ENCODE measurements around the gene ACP7.
"Not testable (repeated sequence)": the region's sequence is repeated elsewhere in the genome, so short reads cannot be mapped to it uniquely, and the experiment has no call there.

Gene ACP7

DNA sequence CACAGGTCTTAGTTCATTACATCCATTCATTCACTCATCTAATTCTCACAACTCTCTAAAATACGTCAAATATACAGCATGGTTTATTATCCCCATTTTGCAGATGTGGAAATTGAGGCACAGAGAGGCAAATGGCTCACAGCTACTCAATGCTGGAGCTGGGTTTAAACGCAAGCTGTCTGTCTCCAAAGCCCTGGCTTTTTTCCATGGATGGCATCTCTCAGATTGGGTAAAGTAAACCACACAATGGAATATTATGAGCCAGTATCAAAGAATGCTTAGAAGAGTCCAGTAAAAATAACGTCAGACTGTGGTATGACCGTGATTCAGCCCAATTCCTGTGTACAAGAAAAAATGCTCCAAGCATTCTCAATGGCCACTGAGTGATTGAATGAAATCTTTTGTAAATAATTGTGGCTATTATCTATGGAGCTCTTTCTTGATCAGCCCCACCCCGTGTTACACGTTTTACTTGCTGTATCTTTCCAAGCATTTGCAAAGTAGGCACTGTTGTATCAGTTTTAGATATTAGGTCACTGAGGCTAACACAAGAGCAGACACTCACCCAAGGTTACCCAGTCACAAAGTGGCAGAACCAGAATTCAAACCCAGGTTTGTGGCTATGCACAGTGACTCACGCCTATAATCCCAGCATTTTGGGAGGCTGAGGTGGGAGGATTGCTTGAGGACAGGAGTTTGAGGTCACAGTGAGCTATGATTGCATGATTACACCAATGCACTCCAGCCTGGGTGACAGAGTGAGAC, 5.5 kb upstream of the ACP7 start:
- DNase-seq = no peak

DNA sequence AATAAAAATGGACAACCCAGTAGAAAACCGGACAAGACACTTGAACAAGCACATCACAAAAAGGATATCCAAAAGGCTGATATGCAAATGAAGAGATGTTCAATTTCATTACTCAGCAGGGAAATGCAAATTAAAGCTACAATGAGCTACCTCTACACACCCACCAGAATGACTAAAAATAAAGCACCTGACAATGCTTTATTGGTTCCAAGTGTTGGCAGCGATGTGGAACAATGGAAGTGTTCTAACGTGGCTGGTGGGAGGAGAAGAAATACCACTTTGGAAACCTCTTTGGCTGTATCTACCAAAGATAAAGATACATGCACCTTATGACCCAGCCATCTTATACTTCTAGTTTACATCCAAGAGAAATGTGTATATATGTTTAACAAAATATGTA, 3.7 kb upstream of the ACP7 start:
- no peak for DNase-seq

DNA sequence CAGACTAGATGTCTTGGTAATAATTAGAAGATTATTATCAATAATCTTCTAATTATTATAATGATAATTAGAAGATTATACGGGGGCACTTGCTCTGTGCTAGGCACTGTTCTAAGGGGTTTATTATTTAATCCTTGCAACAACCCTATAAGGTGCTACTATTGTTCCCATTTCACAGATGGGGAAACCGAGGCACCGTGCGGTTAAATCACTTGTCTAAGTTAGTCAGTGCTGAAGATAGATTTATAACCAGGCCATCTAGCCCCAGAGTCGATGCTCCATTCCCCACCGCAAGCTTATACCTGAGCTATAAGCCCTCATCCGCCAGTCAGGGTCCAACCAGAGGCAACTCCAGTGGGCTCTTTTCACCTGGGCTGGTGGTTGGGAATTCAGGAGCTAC, 2.0 kb upstream of the ACP7 start:
- no peak for DNase-seq

DNA sequence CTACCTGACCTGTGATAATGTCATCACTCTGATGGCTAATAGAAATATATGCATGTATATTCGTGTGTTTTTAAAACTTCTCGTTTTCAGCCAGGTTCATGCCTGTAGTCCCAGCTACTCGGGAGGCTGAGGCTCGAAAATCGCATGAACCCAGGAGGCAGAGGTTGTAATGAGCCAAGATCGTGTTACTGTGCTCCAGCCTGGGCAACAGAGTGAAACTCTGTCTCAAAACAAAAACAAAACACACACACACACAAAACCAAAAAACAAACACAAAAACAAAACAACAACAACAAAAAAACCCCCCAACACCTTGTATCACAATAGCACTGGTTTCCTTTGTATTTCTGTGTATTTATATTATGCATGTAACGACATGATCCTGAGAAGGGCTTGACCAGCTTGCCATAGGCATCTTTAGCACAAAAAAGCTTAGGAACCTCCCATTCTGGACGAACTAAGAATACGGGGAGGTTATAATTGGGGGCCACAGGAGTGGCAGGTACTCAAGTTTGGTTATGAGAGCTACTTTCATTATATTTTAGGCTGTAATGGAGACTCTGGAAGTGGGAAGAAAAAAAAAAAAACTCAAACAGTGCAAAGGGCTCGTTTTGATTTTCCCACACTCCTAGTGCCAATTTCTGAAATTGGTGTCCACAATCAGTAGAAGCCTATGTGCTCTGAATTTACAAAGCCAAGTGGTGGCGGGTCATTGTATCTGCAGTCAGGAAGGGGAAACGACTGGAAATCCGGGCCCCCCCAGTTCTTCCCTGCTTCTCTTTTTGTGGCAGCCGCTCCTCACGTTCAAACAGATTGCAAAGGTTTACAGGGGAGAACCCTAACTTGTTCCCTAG, 1.2 kb upstream of the ACP7 start:
- DNase-seq = no peak

DNA sequence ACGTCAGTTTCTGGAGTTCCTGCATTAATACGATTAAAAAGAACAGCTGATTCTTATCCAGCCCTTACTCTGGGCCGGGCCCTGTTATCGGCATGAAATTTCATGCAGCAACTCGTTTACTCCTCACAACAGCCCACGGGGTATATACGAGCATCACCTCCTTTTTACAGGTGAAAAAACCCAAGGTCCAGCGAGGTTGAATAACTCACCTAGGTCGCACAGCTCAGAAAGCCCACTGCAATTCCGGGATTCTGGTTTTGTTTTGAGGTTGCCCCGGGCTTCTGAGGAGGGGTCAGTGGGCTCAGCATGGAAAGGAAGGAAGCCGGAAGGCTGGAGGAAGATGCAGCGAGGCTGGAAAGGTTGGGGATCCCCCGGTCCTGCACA, 577 bp upstream of the ACP7 start:
- DNase-seq = no peak

DNA sequence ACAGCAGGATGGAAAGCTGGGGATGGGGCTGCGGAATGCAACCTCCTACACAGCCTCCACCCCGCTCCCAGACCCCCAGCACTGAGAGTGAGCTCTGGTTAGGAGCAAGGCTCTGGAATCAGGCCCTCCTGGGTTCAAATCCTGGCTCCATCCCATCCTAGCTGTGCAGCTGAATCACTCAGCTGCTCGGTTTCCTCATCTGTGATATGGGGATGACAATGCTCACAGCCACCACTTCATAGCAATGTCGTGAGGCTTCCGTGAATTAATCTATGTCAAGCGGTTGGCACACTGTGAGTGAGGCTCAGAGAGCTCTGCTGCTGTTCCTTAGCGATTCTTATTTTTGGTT, 538 bp downstream of the ACP7 start:
- DNase-seq = no peak

DNA sequence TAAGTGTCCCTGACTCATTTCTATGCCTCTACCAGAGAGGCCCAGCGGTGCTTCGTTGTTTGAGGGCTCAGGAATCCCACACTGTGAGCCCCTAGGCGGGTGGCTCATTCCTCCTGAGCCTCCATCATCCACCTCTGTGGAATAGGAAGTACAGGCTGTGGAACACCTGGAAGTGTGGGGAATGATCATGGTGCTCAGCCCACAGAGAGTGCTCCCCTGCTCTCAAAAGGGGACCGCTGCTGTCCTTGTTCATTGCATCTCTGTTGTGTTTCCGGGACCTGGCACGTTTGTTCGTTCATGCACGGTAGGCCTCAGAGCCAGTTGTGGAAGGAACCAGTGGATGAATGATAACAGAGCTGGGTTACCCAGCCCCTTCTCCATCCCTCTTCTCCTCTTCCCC, 1.2 kb downstream of the ACP7 start:
- DNase-seq = no peak

DNA sequence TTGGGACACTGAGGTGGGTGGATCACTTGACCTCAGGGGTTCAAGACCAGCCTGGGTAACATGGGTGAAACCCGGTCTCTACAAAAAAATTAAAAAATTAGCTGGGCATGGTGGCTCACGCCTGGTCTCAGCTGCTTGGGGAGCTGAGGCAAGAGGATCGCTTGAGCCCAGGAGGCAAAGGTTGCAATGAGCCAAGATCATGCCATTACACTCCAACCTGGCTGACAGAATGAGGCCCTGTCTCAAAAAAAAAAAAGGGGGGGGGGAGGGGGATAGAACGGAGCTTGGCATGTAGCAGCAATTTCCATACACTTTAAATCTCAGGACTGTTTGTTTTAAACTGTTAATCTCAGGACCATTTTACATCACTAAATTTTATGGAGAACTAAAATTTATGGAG, 2.2 kb downstream of the ACP7 start:
- no peak for DNase-seq

DNA sequence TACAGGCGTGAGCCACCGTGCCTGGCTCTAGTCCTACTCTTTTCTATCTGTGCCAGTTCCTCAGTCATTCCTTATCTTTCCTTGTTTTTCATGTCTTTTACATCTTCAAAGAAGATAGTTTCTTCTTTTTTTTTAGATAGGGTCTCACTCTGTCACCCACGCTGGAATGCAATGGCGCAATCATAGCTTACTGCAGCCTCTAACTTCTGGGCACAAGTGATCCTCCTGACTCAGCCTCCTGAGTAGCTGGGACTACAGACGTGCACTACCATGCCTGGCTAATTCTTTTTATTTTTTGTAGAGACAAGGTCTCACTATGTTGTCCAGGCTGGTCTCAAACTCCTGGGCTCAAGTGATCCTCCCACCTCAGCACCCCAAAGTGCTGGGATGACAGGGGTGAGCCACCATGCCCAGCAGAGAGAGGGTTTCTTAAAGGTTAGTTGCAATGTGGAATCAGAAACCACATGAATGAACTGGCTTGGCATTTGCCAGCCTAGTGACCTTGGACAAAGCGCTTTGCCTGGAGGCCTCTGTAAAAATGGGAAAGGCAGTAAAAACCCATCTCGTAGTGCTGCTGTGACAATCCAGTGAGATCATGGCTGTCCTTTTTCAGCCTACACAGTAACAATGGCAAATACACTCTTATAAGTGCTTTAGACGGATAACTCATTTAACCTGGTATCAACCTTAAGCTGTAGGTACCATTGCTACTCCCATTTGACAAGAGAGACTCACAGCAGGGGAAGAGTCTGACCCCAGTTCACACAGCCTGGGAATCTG, 3.9 kb downstream of the ACP7 start:
- DNase-seq = no peak

DNA sequence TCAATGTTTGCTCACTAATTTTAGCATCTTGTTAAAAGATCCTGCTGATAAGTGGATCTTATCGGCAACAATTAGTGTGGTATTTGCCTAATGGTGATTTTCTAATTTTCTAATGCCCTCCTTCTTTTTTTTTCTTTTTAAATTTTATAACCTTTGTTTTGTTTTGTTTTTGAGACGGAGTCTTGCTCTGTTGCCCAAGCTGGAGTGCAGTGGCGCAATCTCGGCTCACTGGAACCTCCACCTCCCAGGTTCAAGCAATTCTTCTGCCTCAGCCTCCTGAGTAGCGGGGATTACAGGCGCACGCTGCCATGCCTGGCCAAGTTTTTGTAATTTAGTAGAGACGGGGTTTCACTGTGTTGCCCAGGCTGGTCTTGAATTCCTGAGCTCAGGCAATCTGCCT, 5.8 kb downstream of the ACP7 start:
- not testable (repeated sequence) for DNase-seq

DNA sequence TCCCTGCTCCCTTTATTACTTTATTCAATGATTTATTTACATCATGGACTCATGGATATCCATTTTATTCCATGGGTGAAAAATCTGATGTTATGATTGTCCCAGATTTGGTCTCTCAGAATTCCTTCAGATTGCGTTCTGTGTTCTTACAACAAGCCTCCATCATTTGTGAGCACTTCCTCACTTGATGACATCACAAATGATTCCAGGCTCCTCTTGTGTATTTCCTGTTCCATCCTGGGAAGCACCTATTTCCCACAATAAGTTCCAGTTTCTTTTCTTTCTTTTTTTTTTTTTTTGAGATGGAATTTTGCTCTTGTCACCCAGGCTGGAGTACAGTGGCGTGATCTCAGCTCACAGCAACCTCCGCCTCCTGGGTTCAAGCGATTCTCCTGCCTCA, 6.7 kb downstream of the ACP7 start:
- no peak for DNase-seq

DNA sequence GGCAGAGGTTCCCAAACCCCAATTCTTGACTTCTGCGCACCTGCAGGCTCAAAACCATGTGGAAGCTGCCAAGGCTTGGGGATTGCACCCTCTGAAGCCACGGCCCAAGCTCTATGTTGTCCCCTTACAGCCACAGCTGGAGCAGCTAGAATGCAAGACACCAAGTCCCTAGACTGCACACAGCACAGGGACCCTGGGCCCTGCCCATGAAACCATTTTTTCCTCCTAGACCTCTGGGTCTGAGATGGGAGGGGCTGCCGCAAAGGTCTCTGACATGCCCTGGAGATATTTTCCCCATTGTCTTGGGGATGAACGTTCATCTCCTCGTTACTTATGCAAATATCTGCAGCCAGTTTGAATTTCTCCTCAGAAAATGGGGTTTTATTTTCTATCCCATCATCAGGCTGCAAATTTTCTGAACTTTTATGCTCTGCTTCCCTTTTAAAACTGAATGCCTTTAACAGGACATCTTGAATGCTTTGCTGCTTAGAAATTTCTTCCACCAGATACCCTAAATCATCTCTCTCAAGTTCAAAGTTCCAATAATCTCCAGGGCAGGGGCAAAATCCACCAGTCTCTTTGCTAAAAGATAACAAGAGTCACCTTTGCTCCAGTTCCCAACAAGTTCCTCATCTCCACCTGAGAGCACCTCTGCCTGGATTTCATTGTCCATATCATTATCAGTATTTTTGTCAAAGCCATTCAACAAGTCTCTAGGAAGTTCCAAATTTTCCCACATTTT, 11.8 kb downstream of the ACP7 start:
- not testable (repeated sequence) for DNase-seq

DNA sequence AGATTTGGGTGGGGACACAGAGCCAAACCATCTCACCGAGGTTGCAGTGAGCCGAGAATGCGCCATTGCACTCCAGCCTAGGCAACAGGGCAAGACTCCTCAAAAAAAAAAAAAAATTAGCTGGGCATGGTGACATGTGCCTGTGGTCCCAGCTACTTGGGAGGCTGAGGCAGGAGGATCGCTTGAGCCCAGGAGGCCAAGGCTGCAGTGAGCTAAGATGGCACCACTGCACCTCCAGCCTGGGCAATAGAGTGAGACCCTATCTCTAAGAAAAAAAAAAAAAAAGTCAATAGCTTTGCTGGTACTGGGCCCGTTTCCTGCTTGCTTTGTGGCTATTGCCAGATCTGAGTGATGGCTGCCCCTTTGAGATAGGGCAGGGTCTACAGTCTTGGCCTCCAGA, 13.1 kb downstream of the ACP7 start:
- DNase-seq = no peak

DNA sequence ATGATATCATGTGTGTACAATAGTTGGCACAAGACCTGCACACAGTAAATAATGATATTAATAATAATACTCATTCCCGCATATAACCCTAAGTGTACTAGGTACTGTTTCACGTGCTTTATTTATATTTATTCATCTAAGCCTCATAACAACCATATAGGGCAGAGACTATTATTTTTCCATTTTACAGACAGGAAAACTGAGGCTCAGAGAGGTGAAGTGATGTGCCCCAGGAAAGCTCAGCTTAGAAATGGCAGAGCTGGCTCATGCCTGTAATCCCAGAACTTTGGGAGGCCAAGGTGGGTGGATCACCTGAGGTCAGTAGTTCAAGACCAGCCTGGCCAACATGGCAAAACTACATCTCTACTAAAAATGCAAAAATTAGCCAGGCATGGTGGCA, 13.6 kb downstream of the ACP7 start:
- DNase-seq = no peak

DNA sequence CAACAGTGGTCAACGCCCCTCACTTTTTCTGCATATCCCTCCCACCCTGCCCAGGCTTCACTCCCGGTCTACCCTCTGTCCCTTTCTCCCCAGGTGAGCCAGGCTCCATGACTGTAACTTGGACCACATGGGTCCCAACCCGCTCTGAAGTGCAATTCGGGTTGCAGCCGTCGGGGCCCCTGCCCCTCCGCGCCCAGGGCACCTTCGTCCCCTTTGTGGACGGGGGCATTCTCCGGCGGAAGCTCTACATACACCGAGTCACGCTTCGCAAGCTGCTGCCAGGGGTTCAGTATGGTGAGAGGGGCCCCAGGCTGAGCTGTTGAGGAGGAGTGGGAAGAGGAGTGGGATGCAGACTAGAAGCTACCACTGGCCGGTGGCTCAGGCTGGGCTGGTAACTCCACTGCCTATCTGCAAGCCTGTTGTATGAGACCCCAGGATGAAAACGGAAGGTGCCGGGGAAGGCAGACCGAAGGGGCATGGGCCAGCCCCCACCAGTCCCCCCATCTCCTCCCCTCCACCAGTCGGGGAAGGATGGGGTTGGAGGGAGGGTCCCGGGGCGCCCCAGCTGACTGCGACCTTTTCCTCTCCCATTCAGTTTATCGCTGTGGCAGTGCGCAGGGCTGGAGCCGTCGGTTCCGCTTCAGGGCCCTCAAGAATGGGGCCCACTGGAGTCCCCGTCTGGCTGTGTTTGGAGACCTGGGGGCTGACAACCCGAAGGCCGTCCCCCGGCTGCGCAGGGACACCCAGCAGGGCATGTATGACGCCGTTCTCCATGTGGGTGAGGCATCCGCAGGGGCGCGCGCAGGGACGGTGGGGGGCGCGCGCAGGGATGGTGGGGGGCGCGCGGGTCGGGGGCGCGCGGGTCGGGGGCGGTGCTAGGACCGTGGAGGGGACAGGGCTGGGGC, 14.4 kb downstream of the ACP7 start:
- DNase-seq = no peak

DNA sequence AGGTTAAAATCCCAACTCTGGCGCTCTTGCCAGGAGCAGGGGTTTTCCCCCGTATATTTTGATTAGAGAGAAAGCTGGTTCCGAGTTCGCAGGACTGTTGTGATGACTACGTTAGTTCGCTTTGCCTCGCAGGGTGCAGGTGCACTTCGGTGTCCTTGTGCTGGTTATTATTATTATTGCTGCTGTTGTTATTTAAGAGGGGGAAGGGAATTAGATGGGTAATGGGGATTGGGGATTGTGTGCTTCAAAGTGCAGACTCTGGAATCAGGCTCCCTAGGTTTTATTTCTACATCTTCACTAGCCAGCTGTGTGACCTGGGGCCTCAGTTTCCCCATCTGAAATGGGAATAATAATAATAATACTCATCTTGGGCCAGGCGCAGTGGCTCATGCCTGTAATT, 15.2 kb downstream of the ACP7 start:
- no peak for DNase-seq

DNA sequence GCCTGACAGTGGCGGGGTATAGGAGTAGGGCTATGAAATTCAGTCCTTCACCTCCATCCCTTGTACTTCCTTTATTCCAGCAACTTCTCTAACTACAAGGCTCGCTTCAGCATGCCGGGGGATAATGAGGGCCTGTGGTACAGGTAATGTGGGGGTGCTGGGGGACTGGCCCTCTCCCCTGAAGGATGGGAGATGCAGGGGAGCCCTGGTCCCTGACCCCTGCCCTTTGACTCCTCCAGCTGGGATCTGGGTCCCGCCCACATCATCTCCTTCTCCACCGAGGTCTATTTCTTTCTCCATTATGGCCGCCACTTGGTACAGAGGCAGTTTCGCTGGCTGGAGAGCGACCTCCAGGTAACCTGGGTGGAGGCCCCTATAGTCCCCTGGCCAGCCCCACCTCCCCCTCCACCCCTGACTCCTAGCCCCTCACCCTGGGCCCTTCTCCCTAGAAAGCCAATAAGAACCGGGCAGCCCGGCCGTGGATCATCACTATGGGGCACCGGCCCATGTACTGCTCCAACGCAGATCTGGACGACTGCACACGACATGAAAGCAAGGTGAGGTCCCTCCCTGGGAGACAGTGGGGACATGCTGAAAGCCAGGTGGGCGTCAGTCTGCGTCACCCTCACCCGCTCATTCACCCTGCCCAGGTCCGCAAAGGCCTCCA, 16.5 kb downstream of the ACP7 start:
- DNase-seq = no peak

DNA sequence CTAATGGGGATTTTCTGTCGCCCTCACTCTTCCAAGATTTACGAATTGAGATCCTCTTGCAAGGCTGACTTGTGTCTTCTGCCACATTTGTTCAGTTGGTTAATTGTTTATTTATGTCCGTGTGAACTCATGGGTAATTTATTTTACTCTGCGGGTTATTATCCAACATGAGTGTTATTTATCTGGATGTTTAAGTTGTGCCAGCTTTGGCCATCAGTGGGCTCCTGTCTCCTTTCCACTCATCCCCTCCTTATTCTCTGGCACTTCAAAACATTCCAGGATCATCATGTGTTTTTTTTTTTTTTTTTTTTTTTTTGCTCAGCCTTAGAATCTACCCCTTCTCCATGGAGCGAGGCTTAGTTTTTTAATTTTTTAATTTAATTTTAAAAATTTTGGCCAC, 19.0 kb downstream of the ACP7 start:
- no peak for DNase-seq

DNA sequence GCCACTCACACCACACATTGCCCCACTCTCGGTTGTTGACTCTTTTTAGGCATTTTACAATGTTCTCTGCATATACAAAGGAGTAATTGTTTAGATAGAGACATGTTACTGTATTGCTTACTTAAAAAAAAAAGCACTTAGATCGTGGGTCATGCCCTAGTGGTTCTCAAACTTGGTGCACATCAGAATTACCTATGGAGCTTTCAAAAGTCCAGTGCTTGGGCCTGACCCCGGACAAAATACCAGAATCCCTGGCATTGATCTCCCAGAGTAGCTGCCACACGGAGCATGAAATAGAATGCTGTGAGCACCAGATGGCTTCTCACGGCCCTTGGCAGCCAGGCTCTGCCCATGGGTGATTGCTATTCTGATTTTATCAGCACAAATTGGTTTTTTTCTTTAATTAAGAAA, 20.0 kb downstream of the ACP7 start:
- no peak for DNase-seq

DNA sequence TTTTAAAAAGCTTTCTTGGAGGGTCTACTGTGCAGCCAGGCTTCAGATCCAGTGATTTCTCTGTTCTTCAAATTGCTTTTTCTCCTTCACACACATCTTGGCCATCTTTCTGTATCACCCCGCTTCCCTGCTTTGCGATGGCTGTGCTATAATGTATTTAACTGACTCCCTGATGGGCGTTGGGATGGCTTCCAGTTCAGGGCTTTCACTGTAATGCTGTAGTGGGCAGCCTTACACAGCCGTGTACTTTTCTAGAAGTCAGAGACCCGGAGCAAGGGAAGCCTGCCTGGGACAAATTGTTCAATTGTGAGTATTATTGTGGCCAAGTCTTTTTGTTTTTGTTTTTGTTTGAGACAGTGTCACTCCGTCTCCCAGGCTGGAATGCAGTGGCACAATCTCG, 22.0 kb downstream of the ACP7 start:
- no peak for DNase-seq

DNA sequence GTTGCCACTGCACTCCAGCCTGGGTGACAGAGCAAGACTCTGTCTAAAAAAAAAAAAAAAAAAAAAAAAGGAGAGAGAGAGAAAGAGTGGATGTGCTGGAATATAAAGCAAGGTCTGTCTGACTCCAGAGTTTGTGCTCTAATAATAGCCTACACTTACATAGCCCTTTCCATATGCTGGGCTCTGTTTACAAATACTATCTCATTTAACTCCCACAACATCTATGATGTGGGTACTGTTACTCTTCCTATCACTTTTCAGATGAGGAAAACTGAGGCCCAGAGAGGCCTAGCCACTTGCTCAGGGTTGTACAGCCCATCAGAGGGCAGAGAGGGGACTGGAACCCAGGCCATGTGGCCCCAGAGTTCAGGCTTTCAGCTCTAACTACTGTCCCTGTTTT, 25.5 kb downstream of the ACP7 start:
- no peak for DNase-seq

Measured in activated naive CD4-positive, alpha-beta T cell treated with Interleukin-2 at 50 U/mL for 16 hours (primary cell).